ENCODE data around the gene TERF2IP. TPM values are rescaled to one million over a fixed set of nuclear protein-coding genes. Genes with fewer than 3 reads are reported as not detected.
A peak's percentile ranks its signal among the peaks of the same experiment; 100 is the strongest.

TERF2IP gene
- total RNA-seq, 1 donor from 2014 or later: 44.8 TPM

- no peak for TF ChIP-seq CTCF (conservative IDR thresholded peaks at IDR 0.05)
- Mint-ChIP-seq H3K27me3 (no peaks in the 10 kb centered on the region), H3K4me1 (ENCODE audit: unreplicated experiment) (peaks cover 12% of the 10 kb centered on the region), H3K4me3 (peak overlapping the region; percentile 97), H3K27ac (peak overlapping the region; percentile 69), H3K36me3 (peaks cover 13% of the 10 kb centered on the region), H3K9me3 (no peaks in the 10 kb centered on the region)
- no peak for DNase-seq (ENCODE audit: extremely low spot score, unreplicated experiment)
Measured at GRCh38 chr16:75620326-75621169, 27.0 kb upstream of the TERF2IP start.

GRCh38 chr16:75621170-75621477 is 26.4 kb upstream of the TERF2IP start:
- Mint-ChIP-seq H3K27ac (peak overlapping the region; percentile 69), H3K27me3 (no peaks in the 10 kb centered on the region), H3K36me3 (peaks cover 18% of the 10 kb centered on the region), H3K4me3 (peak overlapping the region; percentile 97), H3K4me1 (ENCODE audit: unreplicated experiment) (peaks cover 12% of the 10 kb centered on the region), H3K9me3 (no peaks in the 10 kb centered on the region)
- TF ChIP-seq CTCF (conservative IDR thresholded peaks at IDR 0.05): peak; percentile 64
- DNase-seq (ENCODE audit: extremely low spot score, unreplicated experiment): no peak

- Mint-ChIP-seq H3K9me3 (no peaks in the 10 kb centered on the region), H3K27me3 (no peaks in the 10 kb centered on the region), H3K27ac (peak within 1 kb of the TSS; percentile 98), H3K4me1 (ENCODE audit: unreplicated experiment) (peaks cover 12% of the 10 kb centered on the region), H3K36me3 (peaks cover 20% of the 10 kb centered on the region), H3K4me3 (peak within 1 kb of the TSS; percentile 97)
- no peak for TF ChIP-seq CTCF (conservative IDR thresholded peaks at IDR 0.05)
- DNase-seq (ENCODE audit: extremely low spot score, unreplicated experiment): peak; percentile 97
Measured at GRCh38 chr16:75622761-75623605, 24.6 kb upstream of the TERF2IP start, which contains the start of gene ADAT1. ADAT1 (minus strand) TSS chr16:75623281; CDS start chr16:75620799, 2,482 bp downstream.

- Mint-ChIP-seq H3K4me1 (ENCODE audit: unreplicated experiment) (peaks cover 12% of the 10 kb centered on the region), H3K36me3 (peaks cover 17% of the 10 kb centered on the region), H3K27me3 (no peaks in the 10 kb centered on the region), H3K27ac (peak overlapping the region; percentile 4), H3K4me3 (peak overlapping the region; percentile 23), H3K9me3 (no peaks in the 10 kb centered on the region)
- DNase-seq (ENCODE audit: extremely low spot score, unreplicated experiment): no peak
- TF ChIP-seq CTCF (conservative IDR thresholded peaks at IDR 0.05): no peak
Measured at GRCh38 chr16:75624921-75625334, 22.6 kb upstream of the TERF2IP start.

GRCh38 chr16:75626806-75627205 is 20.8 kb upstream of the TERF2IP start:
- H3K4me3 Mint-ChIP-seq: no peak overlapping the region
- peaks cover under 1% of the 10 kb centered on the region for H3K4me1 Mint-ChIP-seq (ENCODE audit: unreplicated experiment)
- H3K27me3 Mint-ChIP-seq: no peaks in the 10 kb centered on the region
- DNase-seq (ENCODE audit: extremely low spot score, unreplicated experiment): no peak
- H3K36me3 Mint-ChIP-seq: peaks cover 23% of the 10 kb centered on the region
- no peak overlapping the region for H3K27ac Mint-ChIP-seq
- no peak for TF ChIP-seq CTCF (conservative IDR thresholded peaks at IDR 0.05)
- H3K9me3 Mint-ChIP-seq: no peaks in the 10 kb centered on the region
